GM20000 (cell line): ENCODE results near the gene KRT35.
"Not testable (repeated sequence)": the region's sequence is repeated elsewhere in the genome, so short reads cannot be mapped to it uniquely, and the experiment has no call there.

ENCODE experiments used
- DNase-seq: peaks from one replicate; pipeline ENCODE4 v3.0.0; 2012; ENCODE audit warnings: low spot score
- TF ChIP-seq, protein P1 (sequence below): IDR thresholded peaks from 2 replicates; pipeline ENCODE4 v1.5.1; 2012; ENCODE audit warnings: mild to moderate bottlenecking, control low read depth; ENCODE audit errors: extremely low read depth, missing control alignments

The KRT35 gene

DNA sequence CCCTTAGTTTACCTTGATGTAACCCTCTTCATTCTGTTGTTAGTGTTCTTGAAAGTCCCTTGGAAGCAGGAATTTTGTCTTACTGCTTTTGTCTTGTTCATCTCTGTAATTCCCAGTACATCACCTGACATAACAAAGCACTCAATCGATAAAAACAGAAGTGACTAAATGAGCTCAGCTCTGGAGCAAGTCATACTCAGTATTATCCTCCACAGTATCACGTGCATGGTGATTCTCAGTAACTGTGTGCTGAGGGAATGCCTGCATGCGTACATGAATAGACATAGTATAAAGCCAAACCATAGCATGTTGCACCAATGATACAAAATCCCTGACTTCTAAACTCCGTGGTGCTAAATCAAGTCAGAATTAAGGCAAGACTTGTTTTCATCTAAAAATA, 47.4 kb downstream of the KRT35 start:
- DNase-seq, result no peak
- TF ChIP-seq, protein P1, sequence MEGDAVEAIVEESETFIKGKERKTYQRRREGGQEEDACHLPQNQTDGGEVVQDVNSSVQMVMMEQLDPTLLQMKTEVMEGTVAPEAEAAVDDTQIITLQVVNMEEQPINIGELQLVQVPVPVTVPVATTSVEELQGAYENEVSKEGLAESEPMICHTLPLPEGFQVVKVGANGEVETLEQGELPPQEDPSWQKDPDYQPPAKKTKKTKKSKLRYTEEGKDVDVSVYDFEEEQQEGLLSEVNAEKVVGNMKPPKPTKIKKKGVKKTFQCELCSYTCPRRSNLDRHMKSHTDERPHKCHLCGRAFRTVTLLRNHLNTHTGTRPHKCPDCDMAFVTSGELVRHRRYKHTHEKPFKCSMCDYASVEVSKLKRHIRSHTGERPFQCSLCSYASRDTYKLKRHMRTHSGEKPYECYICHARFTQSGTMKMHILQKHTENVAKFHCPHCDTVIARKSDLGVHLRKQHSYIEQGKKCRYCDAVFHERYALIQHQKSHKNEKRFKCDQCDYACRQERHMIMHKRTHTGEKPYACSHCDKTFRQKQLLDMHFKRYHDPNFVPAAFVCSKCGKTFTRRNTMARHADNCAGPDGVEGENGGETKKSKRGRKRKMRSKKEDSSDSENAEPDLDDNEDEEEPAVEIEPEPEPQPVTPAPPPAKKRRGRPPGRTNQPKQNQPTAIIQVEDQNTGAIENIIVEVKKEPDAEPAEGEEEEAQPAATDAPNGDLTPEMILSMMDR, result no peak

DNA sequence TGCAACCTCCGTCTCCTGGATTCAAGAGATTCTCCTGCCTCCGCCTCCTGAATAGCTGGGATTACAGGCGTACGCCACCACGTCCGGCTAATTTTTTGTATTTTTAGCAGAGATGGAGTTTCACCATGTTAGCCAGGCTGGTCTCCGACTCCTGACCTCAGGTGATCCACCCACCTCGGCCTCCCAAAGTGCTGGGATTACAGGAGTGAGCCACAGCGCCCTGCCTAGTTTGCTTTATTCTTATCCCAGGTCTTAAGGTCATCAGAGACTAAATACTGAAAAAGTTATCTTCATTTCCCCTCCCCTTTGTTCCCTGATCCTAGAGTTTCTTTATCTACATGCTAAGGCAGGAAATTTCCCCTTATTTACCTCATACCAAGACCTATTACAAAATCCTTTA, 50.6 kb downstream of the KRT35 start:
- not testable (repeated sequence) for DNase-seq

DNA sequence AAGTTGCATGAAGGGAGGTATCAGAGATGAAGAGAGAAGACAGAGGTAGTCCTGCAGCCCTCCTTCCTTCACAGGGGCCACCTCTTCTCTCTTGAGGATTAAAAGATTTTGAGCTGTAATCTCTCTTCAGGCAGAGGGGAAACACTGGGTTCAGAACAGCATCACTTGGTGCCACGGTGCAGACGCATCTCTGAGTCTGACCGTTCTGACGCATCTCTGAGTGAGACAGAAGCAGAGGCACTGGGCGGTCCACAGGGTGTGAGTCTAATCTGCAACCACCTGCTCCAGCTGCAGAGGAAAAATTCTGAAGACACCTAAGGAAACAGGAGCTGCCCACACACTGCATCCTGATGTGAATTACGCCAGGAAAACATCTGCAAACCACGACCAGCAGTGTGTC, 51.3 kb downstream of the KRT35 start:
- no peak for DNase-seq
- TF ChIP-seq, protein P1, result no peak

DNA sequence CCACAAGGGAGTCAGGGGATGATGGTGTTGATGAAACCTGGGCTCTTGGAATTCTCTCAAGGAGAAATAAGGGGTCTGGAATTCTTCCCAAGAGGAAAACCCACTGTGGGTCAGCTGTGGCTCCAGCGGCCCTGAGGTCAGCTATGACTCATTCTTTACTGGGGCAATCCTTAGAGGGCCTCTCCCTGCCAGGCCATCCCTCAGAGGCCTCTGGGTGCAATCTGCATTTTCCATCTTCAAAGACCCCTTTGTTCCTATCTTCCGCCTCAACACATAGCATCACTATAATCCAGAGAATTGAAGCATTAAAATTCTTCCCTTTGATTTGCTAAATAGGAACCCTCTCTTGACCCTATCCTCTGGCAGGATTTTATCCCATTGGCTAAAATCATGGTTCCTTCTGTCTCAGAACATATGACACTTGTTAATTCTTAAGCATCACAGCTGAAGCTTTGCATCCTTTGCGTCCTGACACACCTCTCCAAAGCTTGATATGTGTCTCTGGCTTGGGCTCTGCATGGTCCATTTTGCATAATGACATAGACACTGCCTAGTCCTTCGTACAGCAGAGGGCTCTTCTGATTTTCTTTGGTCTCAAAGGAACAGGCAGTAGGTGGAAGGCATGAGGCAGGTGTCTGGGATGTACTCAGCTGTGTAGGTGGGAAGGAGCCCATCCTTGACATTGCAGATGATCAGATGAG, 52.2 kb downstream of the KRT35 start:
- TF ChIP-seq, protein P1, result no peak
- no peak for DNase-seq
